Panc1 (cell line): ENCODE measurements around the gene CYP2R1.

ENCODE experiments used
- POLR2AphosphoS5 ChIP-seq: IDR thresholded peaks from 2 replicates; pipeline ENCODE4 v1.6.1; 2012; ENCODE audit warnings: mild to moderate bottlenecking, low read depth, low read length, moderate library complexity
- TCF7L2 ChIP-seq: IDR thresholded peaks from 2 replicates; pipeline ENCODE4 v1.6.1; 2011; ENCODE audit warnings: mild to moderate bottlenecking, low read depth, low read length, inconsistent platforms
- TF ChIP-seq, protein P1 (sequence below): fragments of 450-650 bp; IDR thresholded peaks from 2 replicates; pipeline ENCODE4 v1.5.1; 2017; ENCODE audit warnings: mild to moderate bottlenecking
- TF ChIP-seq, protein P2 (sequence below), 2 experiments: IDR thresholded peaks; 2 replicates each; pipeline ENCODE4 v1.6.1; 2011 to 2012; ENCODE audit warnings: low read depth in 2 of 2, control low read depth in 1 of 2, low read length in 1 of 2, mild to moderate bottlenecking in 1 of 2, moderate library complexity in 1 of 2; ENCODE audit not compliant: insufficient read depth in 1 of 2

DNA sequence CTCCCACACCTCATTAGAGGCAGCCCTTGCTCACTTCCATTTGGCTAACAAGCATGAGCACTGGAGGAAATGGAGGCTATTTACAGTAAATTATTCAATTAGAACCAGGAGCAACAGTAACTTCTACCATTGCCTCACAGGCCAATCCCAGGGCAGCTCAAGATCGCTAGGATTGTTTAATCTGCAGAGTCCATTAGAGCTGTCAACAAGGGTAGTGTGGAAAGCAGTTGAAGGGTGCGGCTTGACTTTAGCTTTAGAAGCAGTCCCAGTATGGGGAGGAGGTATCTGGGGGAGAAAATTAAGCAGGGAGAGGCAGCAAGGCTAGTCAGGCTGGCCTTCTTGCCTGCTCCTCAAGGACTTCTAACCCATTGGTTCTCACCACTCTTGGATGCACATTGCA is 38.3 kb upstream of the CYP2R1 start:
- TF ChIP-seq, protein P1, sequence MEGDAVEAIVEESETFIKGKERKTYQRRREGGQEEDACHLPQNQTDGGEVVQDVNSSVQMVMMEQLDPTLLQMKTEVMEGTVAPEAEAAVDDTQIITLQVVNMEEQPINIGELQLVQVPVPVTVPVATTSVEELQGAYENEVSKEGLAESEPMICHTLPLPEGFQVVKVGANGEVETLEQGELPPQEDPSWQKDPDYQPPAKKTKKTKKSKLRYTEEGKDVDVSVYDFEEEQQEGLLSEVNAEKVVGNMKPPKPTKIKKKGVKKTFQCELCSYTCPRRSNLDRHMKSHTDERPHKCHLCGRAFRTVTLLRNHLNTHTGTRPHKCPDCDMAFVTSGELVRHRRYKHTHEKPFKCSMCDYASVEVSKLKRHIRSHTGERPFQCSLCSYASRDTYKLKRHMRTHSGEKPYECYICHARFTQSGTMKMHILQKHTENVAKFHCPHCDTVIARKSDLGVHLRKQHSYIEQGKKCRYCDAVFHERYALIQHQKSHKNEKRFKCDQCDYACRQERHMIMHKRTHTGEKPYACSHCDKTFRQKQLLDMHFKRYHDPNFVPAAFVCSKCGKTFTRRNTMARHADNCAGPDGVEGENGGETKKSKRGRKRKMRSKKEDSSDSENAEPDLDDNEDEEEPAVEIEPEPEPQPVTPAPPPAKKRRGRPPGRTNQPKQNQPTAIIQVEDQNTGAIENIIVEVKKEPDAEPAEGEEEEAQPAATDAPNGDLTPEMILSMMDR = no peak
- TF ChIP-seq, protein P2, sequence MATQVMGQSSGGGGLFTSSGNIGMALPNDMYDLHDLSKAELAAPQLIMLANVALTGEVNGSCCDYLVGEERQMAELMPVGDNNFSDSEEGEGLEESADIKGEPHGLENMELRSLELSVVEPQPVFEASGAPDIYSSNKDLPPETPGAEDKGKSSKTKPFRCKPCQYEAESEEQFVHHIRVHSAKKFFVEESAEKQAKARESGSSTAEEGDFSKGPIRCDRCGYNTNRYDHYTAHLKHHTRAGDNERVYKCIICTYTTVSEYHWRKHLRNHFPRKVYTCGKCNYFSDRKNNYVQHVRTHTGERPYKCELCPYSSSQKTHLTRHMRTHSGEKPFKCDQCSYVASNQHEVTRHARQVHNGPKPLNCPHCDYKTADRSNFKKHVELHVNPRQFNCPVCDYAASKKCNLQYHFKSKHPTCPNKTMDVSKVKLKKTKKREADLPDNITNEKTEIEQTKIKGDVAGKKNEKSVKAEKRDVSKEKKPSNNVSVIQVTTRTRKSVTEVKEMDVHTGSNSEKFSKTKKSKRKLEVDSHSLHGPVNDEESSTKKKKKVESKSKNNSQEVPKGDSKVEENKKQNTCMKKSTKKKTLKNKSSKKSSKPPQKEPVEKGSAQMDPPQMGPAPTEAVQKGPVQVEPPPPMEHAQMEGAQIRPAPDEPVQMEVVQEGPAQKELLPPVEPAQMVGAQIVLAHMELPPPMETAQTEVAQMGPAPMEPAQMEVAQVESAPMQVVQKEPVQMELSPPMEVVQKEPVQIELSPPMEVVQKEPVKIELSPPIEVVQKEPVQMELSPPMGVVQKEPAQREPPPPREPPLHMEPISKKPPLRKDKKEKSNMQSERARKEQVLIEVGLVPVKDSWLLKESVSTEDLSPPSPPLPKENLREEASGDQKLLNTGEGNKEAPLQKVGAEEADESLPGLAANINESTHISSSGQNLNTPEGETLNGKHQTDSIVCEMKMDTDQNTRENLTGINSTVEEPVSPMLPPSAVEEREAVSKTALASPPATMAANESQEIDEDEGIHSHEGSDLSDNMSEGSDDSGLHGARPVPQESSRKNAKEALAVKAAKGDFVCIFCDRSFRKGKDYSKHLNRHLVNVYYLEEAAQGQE (IDR thresholded peaks at IDR 0.05; ENCODE audit: insufficient read depth in 1 of 2, low read depth in 2 of 2, low read length in 1 of 2) = no peak
- TF ChIP-seq POLR2AphosphoS5 (no peak), TCF7L2 (no peak)
